ENCODE data around the gene ENO3.
A peak's percentile ranks its signal among the peaks of the same experiment; 100 is the strongest.

The ENO3 gene

DNA sequence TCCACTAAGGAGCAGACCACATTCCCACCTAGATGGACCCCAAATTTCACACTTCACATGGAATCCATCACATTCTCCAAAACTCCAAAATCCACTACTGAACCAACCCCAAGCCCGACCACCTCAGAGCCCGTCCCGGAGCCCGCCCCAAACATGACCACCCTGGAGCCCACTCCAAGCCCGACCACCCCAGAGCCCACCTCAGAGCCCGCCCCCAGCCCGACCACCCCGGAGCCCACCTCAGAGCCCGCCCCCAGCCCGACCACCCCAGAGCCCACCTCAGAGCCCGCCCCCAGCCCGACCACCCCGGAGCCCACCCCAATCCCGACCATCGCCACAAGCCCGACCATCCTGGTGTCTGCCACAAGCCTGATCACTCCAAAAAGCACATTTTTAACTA, 17.3 kb upstream of the ENO3 start:
- Histone ChIP-seq H3K18ac (ENCODE audit: low read length) (no peak overlapping the region), H3K23ac (ENCODE audit: low read depth, low read length, poor library complexity) (no peak overlapping the region), H3K79me1 (ENCODE audit: low read depth, low read length) (peaks cover 10% of the 10 kb centered on the region), H3K27me3 (ENCODE audit: control insufficient read depth in 3 of 3, insufficient read depth in 3 of 3, low read depth in 1 of 3, low read length in 3 of 3) (no peaks in the 10 kb centered on the region), H3K4me3 (ENCODE audit: low read length in 2 of 2) (no peak overlapping the region), H3K36me3 (replicated peaks in 1 of 2; ENCODE audit: control insufficient read depth in 2 of 2, insufficient read depth in 2 of 2, low read length in 2 of 2) (peaks cover 18 to 33% of the 10 kb centered on the region in 2 donors), H2BK12ac (ENCODE audit: low read length) (no peak overlapping the region), H3K9ac (ENCODE audit: low read depth, low read length, poor library complexity) (no peak overlapping the region), H2BK15ac (ENCODE audit: low read length) (no peak overlapping the region), H2BK5ac (ENCODE audit: low read length) (no peak overlapping the region), H4K91ac (ENCODE audit: low read depth, low read length, poor library complexity) (no peak overlapping the region), H3K9me3 (replicated peaks in 1 of 2; ENCODE audit: control insufficient read depth in 2 of 2, insufficient read depth in 1 of 2, low read depth in 1 of 2, low read length in 2 of 2) (no peaks in the 10 kb centered on the region), H3K27ac (replicated peaks; ENCODE audit: low read length) (no peak overlapping the region), H3K4me1 (ENCODE audit: control insufficient read depth in 2 of 2, insufficient read depth in 1 of 2, low read depth in 1 of 2, low read length in 2 of 2) (peaks cover 3% of the 10 kb centered on the region in 2 donors), H3K4ac (ENCODE audit: low read length) (no peak overlapping the region), H2BK120ac (ENCODE audit: low read depth, low read length) (no peak overlapping the region), H2AFZ (ENCODE audit: low read length) (no peak overlapping the region), H2AK5ac (ENCODE audit: low read depth, low read length) (no peak overlapping the region), H3K4me2 (ENCODE audit: insufficient read depth, low read length, poor library complexity, severe bottlenecking) (no peak overlapping the region), H4K8ac (ENCODE audit: low read depth, low read length) (no peak overlapping the region), H3K14ac (ENCODE audit: low read length) (no peak overlapping the region)
- no CpG with 5 or more reads among the region's 16 CpGs for WGBS, 2 donors (ENCODE audit: extremely low coverage in 2 of 2, insufficient read length in 2 of 2, insufficient replicate concordance in 1 of 2)
- DNase-seq (ENCODE audit: low spot score) = no peak

DNA sequence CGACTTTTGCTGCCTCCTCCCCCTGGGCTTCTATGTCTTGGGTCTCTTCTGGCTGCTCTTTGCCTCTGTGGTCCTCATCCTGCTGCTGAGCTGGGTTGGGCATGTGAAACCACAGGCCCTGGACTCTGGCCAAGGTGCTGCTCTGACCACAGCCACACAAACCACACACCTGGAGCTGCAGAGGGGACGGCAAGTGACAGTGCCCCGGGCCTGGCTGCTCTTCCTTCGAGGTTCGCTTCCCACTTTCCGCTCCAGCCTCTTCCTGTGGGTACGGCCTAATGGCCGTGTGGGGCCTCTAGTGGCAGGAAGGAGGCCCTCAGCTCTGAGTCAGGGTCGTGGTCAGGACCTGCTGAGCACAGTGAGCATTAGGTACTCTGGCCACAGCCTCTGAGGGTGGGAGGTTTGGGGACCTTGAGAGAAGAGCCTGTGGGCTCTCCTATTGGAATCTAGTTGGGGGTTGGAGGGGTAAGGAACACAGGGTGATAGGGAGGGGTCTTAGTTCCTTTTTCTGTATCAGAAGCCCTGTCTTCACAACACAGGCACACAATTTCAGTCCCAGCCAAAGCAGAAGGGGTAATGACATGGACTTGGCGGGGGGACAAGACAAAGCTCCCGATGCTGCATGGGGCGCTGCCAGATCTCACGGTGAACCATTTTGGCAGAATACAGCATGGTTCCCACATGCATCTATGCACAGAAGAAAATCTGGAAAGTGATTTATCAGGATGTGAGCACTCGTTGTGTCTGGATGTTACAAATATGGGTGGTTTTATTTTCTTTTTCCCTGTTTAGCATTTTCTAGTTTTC, 16.5 kb upstream of the ENO3 start:
- Histone ChIP-seq H2AFZ (ENCODE audit: low read length) (no peak overlapping the region), H2BK12ac (ENCODE audit: low read length) (no peak overlapping the region), H3K27ac (replicated peaks; ENCODE audit: low read length) (no peak overlapping the region), H3K4me1 (ENCODE audit: control insufficient read depth in 2 of 2, insufficient read depth in 1 of 2, low read depth in 1 of 2, low read length in 2 of 2) (peaks cover 8% of the 10 kb centered on the region in 2 donors), H3K4me2 (ENCODE audit: insufficient read depth, low read length, poor library complexity, severe bottlenecking) (no peak overlapping the region), H3K9me3 (replicated peaks in 1 of 2; ENCODE audit: control insufficient read depth in 2 of 2, insufficient read depth in 1 of 2, low read depth in 1 of 2, low read length in 2 of 2) (no peaks in the 10 kb centered on the region), H4K8ac (ENCODE audit: low read depth, low read length) (no peak overlapping the region), H3K36me3 (replicated peaks in 1 of 2; ENCODE audit: control insufficient read depth in 2 of 2, insufficient read depth in 2 of 2, low read length in 2 of 2) (peaks cover 18 to 34% of the 10 kb centered on the region in 2 donors), H3K27me3 (ENCODE audit: control insufficient read depth in 3 of 3, insufficient read depth in 3 of 3, low read depth in 1 of 3, low read length in 3 of 3) (no peaks in the 10 kb centered on the region), H2BK15ac (ENCODE audit: low read length) (no peak overlapping the region), H3K4ac (ENCODE audit: low read length) (no peak overlapping the region), H2BK5ac (ENCODE audit: low read length) (no peak overlapping the region), H3K9ac (ENCODE audit: low read depth, low read length, poor library complexity) (no peak overlapping the region), H2AK5ac (ENCODE audit: low read depth, low read length) (no peak overlapping the region), H2BK120ac (ENCODE audit: low read depth, low read length) (no peak overlapping the region), H3K79me1 (ENCODE audit: low read depth, low read length) (peaks cover 12% of the 10 kb centered on the region), H3K14ac (ENCODE audit: low read length) (no peak overlapping the region), H3K4me3 (ENCODE audit: low read length in 2 of 2) (no peak overlapping the region), H3K23ac (ENCODE audit: low read depth, low read length, poor library complexity) (no peak overlapping the region), H3K18ac (ENCODE audit: low read length) (peak overlapping the region; percentile 63), H4K91ac (ENCODE audit: low read depth, low read length, poor library complexity) (no peak overlapping the region)
- DNase-seq (ENCODE audit: low spot score) = no peak
- no CpG with 5 or more reads among the region's 14 CpGs for WGBS, 2 donors (ENCODE audit: extremely low coverage in 2 of 2, insufficient read length in 2 of 2, insufficient replicate concordance in 1 of 2)

DNA sequence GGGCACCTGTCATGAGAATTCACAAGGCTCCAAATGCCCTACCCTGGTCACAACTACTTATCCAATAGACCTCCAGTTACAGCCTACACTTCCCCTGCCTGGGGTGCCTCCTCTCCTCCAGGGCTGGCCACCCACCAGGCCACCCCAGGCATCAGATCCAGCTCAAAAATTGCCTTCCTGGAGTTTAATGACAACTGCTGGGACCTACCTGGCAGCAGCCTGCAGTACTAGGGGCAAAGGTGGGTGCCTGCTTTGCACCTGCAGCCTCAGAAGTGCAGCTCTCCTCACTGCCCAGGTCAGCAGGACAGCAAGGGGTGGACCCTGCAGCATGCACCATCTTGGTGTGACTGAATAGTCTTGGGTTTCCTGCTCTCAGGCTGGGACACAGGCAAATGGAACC, 15.3 kb upstream of the ENO3 start:
- Histone ChIP-seq H3K27ac (replicated peaks; ENCODE audit: low read length) (no peak overlapping the region), H3K79me1 (ENCODE audit: low read depth, low read length) (peaks cover 14% of the 10 kb centered on the region), H3K9me3 (replicated peaks in 1 of 2; ENCODE audit: control insufficient read depth in 2 of 2, insufficient read depth in 1 of 2, low read depth in 1 of 2, low read length in 2 of 2) (no peaks in the 10 kb centered on the region), H3K14ac (ENCODE audit: low read length) (no peak overlapping the region), H2BK5ac (ENCODE audit: low read length) (no peak overlapping the region), H2BK12ac (ENCODE audit: low read length) (no peak overlapping the region), H3K23ac (ENCODE audit: low read depth, low read length, poor library complexity) (no peak overlapping the region), H3K4me2 (ENCODE audit: insufficient read depth, low read length, poor library complexity, severe bottlenecking) (no peak overlapping the region), H3K27me3 (ENCODE audit: control insufficient read depth in 3 of 3, insufficient read depth in 3 of 3, low read depth in 1 of 3, low read length in 3 of 3) (no peaks in the 10 kb centered on the region), H3K36me3 (replicated peaks in 1 of 2; ENCODE audit: control insufficient read depth in 2 of 2, insufficient read depth in 2 of 2, low read length in 2 of 2) (peaks cover 18 to 34% of the 10 kb centered on the region in 2 donors), H2BK120ac (ENCODE audit: low read depth, low read length) (no peak overlapping the region), H2AFZ (ENCODE audit: low read length) (no peak overlapping the region), H3K18ac (ENCODE audit: low read length) (no peak overlapping the region), H3K4me3 (ENCODE audit: low read length in 2 of 2) (no peak overlapping the region), H2AK5ac (ENCODE audit: low read depth, low read length) (no peak overlapping the region), H3K9ac (ENCODE audit: low read depth, low read length, poor library complexity) (peak overlapping the region; percentile 61), H3K4ac (ENCODE audit: low read length) (no peak overlapping the region), H2BK15ac (ENCODE audit: low read length) (no peak overlapping the region), H4K91ac (ENCODE audit: low read depth, low read length, poor library complexity) (no peak overlapping the region), H4K8ac (ENCODE audit: low read depth, low read length) (no peak overlapping the region), H3K4me1 (ENCODE audit: control insufficient read depth in 2 of 2, insufficient read depth in 1 of 2, low read depth in 1 of 2, low read length in 2 of 2) (peaks cover 8% of the 10 kb centered on the region in 2 donors)
- DNase-seq (ENCODE audit: low spot score) = no peak

GRCh38 chr17:4936436-4936835, 14.5 kb upstream of the ENO3 start:
- no peak overlapping the region for H2BK120ac ChIP-seq (ENCODE audit: low read depth, low read length)
- H4K91ac ChIP-seq (ENCODE audit: low read depth, low read length, poor library complexity) = no peak overlapping the region
- H3K27ac ChIP-seq (replicated peaks; ENCODE audit: low read length) = no peak overlapping the region
- H4K8ac ChIP-seq (ENCODE audit: low read depth, low read length) = no peak overlapping the region
- H2BK5ac ChIP-seq (ENCODE audit: low read length) = no peak overlapping the region
- H2AK5ac ChIP-seq (ENCODE audit: low read depth, low read length) = no peak overlapping the region
- H3K9ac ChIP-seq (ENCODE audit: low read depth, low read length, poor library complexity) = no peak overlapping the region
- H3K4me3 ChIP-seq (ENCODE audit: low read length in 2 of 2) = no peak overlapping the region
- DNase-seq (ENCODE audit: low spot score) = no peak
- no peak overlapping the region for H3K4me2 ChIP-seq (ENCODE audit: insufficient read depth, low read length, poor library complexity, severe bottlenecking)
- H3K23ac ChIP-seq (ENCODE audit: low read depth, low read length, poor library complexity) = no peak overlapping the region
- H3K27me3 ChIP-seq (ENCODE audit: control insufficient read depth in 3 of 3, insufficient read depth in 3 of 3, low read depth in 1 of 3, low read length in 3 of 3) = no peaks in the 10 kb centered on the region
- no peak overlapping the region for H2BK12ac ChIP-seq (ENCODE audit: low read length)
- H3K18ac ChIP-seq (ENCODE audit: low read length) = no peak overlapping the region
- no peaks in the 10 kb centered on the region for H3K9me3 ChIP-seq (replicated peaks in 1 of 2; ENCODE audit: control insufficient read depth in 2 of 2, insufficient read depth in 1 of 2, low read depth in 1 of 2, low read length in 2 of 2)
- H2AFZ ChIP-seq (ENCODE audit: low read length) = no peak overlapping the region
- H3K36me3 ChIP-seq (replicated peaks in 1 of 2; ENCODE audit: control insufficient read depth in 2 of 2, insufficient read depth in 2 of 2, low read length in 2 of 2) = peaks cover 18 to 34% of the 10 kb centered on the region in 2 donors
- H3K4me1 ChIP-seq (ENCODE audit: control insufficient read depth in 2 of 2, insufficient read depth in 1 of 2, low read depth in 1 of 2, low read length in 2 of 2) = peaks cover 11 to 12% of the 10 kb centered on the region in 2 donors
- H3K4ac ChIP-seq (ENCODE audit: low read length) = no peak overlapping the region
- no peak overlapping the region for H2BK15ac ChIP-seq (ENCODE audit: low read length)
- H3K79me1 ChIP-seq (ENCODE audit: low read depth, low read length) = peaks cover 17% of the 10 kb centered on the region
- no CpG with 5 or more reads among the region's 3 CpGs for WGBS, 2 donors (ENCODE audit: extremely low coverage in 2 of 2, insufficient read length in 2 of 2, insufficient replicate concordance in 1 of 2)
- no peak overlapping the region for H3K14ac ChIP-seq (ENCODE audit: low read length)

Measured in neuronal stem cell (in vitro differentiated cells).